HG03095 (cell line): ENCODE measurements around the gene NT5C.

Source experiments
- ATAC-seq: cut with Tn5 transposase; IDR thresholded peaks from one replicate; pipeline ENCODE4 v1.9.1; 2021; ENCODE audit warnings: moderate library complexity; ENCODE audit not compliant: unreplicated experiment

Gene NT5C

GRCh38 chr17:75094871-75095399 is 36.6 kb downstream of the NT5C start:
- ATAC-seq: no peak

GRCh38 chr17:75093548-75094158 is 37.9 kb downstream of the NT5C start:
- ATAC-seq: no peak

GRCh38 chr17:75091855-75092327 is 39.7 kb downstream of the NT5C start:
- ATAC-seq: no peak

- no peak for ATAC-seq
Measured at GRCh38 chr17:75090871-75091854, 40.4 kb downstream of the NT5C start.

GRCh38 chr17:75088465-75089417 is 42.8 kb downstream of the NT5C start:
- ATAC-seq: no peak

- peak; percentile 48 for ATAC-seq
Measured at GRCh38 chr17:75087558-75088453, 43.7 kb downstream of the NT5C start, which contains the start of gene SLC16A5. SLC16A5 (plus strand) TSS chr17:75087954; CDS start chr17:75093637, 5,683 bp downstream.

- no peak for ATAC-seq
Measured at GRCh38 chr17:75087182-75087557, 44.4 kb downstream of the NT5C start.

- ATAC-seq: no peak
Measured at GRCh38 chr17:75086496-75087181, 44.9 kb downstream of the NT5C start.

GRCh38 chr17:75084039-75084660 is 47.4 kb downstream of the NT5C start:
- ATAC-seq: no peak

GRCh38 chr17:75082683-75083082 is 48.9 kb downstream of the NT5C start:
- ATAC-seq: no peak

GRCh38 chr17:75081611-75082540 is 49.7 kb downstream of the NT5C start:
- ATAC-seq: no peak
